ENCODE results near the gene MSH5. TPM values are rescaled to one million over a fixed set of nuclear protein-coding genes. Genes with fewer than 3 reads are reported as not detected.

The MSH5 gene
- total and polyA plus RNA-seq, 2 of the 13 experiments (the other 11 are each of a cell fraction or from before 2014, with no cell fraction given): 10.2 to 38.7 TPM

DNA sequence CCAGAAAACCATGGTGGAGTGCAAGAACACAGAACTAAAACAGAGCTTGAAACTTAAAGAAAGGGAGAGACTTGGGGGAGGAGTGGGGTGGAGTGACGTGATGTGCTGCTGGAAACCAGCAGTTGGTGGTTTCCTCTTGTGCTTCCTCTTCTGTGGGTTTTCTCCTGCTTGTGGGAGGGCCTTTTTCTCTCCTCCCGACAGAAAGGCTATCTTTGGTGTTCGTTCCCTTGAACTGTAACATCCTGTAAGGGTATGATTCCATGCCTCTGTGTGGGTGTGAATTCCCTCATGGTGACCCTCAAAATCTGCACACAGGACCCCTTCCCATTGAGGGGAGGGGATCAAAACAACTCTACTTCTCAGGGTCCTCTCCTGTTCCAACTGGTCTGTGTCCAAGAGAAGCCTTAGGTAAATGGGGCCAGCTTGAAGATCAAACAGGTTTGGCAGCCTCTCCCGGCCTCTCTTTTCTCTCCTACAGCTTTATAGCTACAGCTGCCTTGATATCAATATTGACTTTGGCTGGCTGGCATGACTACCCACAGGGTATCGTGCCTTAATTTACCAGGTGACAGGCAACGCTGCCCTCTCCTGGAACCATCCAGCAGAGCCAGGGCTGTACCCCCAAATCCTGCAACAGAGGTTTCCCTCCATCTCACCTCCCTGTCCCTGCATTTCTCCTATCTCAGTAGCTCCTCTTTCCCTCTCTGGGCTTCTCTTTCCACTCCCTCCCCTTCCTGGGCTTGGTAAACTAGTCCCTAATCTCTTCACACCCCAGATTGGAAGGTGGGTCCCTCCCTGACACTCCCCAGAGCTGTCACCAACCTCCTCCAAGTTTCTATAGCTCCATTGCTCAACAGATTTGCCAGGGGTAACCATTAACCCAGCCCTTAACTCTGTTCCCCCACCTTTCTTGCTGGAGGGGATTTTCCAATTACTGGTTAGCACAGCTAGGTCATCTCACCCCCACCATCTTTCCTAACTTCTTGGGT, 1.5 kb upstream of the MSH5 start (continued):
- TF ChIP-seq, protein P1, sequence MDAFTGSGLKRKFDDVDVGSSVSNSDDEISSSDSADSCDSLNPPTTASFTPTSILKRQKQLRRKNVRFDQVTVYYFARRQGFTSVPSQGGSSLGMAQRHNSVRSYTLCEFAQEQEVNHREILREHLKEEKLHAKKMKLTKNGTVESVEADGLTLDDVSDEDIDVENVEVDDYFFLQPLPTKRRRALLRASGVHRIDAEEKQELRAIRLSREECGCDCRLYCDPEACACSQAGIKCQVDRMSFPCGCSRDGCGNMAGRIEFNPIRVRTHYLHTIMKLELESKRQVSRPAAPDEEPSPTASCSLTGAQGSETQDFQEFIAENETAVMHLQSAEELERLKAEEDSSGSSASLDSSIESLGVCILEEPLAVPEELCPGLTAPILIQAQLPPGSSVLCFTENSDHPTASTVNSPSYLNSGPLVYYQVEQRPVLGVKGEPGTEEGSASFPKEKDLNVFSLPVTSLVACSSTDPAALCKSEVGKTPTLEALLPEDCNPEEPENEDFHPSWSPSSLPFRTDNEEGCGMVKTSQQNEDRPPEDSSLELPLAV (CRISPR knock-in tag; conservative IDR thresholded peaks at IDR 0.05; ENCODE audit: low read depth): 0 out of 2 replicates have a peak, but pooled peaks have one; percentile 38
- peak; percentile 72; the same call in 1 of the 2 replicates for TF ChIP-seq ZNF510 (CRISPR knock-in tag; IDR thresholded peaks at IDR 0.05; ENCODE audit: low read depth)
- TF ChIP-seq PTBP1 (IDR thresholded peaks at IDR 0.05; ENCODE audit: low read depth, low read length, poor library complexity, severe bottlenecking): no peak
- no peak for TF ChIP-seq ZKSCAN1 (IDR thresholded peaks at IDR 0.05; ENCODE audit: low read length)
- peak in 1 of 2 experiments; percentile 90; a peak in 2 of 4 replicates for TF ChIP-seq EP300 (IDR thresholded peaks at IDR 0.05; ENCODE audit: low read depth in 2 of 2, low read length in 2 of 2)
- peak; percentile 82; the same call in 1 of the 2 replicates for TF ChIP-seq EP300 (CRISPR knock-in tag; IDR thresholded peaks at IDR 0.05; ENCODE audit: borderline replicate concordance)
- TF ChIP-seq, protein P2, sequence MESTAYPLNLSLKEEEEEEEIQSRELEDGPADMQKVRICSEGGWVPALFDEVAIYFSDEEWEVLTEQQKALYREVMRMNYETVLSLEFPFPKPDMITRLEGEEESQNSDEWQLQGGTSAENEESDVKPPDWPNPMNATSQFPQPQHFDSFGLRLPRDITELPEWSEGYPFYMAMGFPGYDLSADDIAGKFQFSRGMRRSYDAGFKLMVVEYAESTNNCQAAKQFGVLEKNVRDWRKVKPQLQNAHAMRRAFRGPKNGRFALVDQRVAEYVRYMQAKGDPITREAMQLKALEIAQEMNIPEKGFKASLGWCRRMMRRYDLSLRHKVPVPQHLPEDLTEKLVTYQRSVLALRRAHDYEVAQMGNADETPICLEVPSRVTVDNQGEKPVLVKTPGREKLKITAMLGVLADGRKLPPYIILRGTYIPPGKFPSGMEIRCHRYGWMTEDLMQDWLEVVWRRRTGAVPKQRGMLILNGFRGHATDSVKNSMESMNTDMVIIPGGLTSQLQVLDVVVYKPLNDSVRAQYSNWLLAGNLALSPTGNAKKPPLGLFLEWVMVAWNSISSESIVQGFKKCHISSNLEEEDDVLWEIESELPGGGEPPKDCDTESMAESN (CRISPR knock-in tag; conservative IDR thresholded peaks at IDR 0.05): peak; percentile 77
- TF ChIP-seq PPARG (CRISPR knock-in tag; conservative IDR thresholded peaks at IDR 0.05): peak; percentile 88
- peak; percentile 19; the same call in 1 of the 2 replicates for TF ChIP-seq DMAP1 (CRISPR knock-in tag; IDR thresholded peaks at IDR 0.05)
- no peak for TF ChIP-seq FOXA1 (IDR thresholded peaks at IDR 0.05)
- peak; percentile 85 for TF ChIP-seq FOXA1 (CRISPR knock-in tag; IDR thresholded peaks at IDR 0.05)
- peak; percentile 62; the same call in 1 of the 2 replicates for TF ChIP-seq ZMYM4 (CRISPR knock-in tag; IDR thresholded peaks at IDR 0.05)
- TF ChIP-seq, protein P3, sequence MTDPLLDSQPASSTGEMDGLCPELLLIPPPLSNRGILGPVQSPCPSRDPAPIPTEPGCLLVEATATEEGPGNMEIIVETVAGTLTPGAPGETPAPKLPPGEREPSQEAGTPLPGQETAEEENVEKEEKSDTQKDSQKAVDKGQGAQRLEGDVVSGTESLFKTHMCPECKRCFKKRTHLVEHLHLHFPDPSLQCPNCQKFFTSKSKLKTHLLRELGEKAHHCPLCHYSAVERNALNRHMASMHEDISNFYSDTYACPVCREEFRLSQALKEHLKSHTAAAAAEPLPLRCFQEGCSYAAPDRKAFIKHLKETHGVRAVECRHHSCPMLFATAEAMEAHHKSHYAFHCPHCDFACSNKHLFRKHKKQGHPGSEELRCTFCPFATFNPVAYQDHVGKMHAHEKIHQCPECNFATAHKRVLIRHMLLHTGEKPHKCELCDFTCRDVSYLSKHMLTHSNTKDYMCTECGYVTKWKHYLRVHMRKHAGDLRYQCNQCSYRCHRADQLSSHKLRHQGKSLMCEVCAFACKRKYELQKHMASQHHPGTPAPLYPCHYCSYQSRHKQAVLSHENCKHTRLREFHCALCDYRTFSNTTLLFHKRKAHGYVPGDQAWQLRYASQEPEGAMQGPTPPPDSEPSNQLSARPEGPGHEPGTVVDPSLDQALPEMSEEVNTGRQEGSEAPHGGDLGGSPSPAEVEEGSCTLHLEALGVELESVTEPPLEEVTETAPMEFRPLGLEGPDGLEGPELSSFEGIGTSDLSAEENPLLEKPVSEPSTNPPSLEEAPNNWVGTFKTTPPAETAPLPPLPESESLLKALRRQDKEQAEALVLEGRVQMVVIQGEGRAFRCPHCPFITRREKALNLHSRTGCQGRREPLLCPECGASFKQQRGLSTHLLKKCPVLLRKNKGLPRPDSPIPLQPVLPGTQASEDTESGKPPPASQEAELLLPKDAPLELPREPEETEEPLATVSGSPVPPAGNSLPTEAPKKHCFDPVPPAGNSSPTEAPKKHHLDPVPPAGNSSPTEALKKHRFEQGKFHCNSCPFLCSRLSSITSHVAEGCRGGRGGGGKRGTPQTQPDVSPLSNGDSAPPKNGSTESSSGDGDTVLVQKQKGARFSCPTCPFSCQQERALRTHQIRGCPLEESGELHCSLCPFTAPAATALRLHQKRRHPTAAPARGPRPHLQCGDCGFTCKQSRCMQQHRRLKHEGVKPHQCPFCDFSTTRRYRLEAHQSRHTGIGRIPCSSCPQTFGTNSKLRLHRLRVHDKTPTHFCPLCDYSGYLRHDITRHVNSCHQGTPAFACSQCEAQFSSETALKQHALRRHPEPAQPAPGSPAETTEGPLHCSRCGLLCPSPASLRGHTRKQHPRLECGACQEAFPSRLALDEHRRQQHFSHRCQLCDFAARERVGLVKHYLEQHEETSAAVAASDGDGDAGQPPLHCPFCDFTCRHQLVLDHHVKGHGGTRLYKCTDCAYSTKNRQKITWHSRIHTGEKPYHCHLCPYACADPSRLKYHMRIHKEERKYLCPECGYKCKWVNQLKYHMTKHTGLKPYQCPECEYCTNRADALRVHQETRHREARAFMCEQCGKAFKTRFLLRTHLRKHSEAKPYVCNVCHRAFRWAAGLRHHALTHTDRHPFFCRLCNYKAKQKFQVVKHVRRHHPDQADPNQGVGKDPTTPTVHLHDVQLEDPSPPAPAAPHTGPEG (CRISPR knock-in tag; IDR thresholded peaks at IDR 0.05): 0 out of 2 replicates have a peak, but pooled peaks have one; percentile 46
- peak; percentile 90 for TF ChIP-seq FOXA3 (CRISPR knock-in tag; IDR thresholded peaks at IDR 0.05)
- peak; percentile 58; the same call in 1 of the 2 replicates for TF ChIP-seq RCOR2 (CRISPR knock-in tag; IDR thresholded peaks at IDR 0.05)
- TF ChIP-seq TGIF2 (CRISPR knock-in tag; IDR thresholded peaks at IDR 0.05): peak; percentile 94
- peak; percentile 18; the same call in 1 of the 2 replicates for TF ChIP-seq HNF4G (IDR thresholded peaks at IDR 0.05; ENCODE audit: borderline replicate concordance, low read depth, low read length)
- TF ChIP-seq HNF4G (CRISPR knock-in tag; IDR thresholded peaks at IDR 0.05; ENCODE audit: borderline replicate concordance, low read depth): no peak; the same call in 1 of the 2 replicates
- TF ChIP-seq KDM2A (CRISPR knock-in tag; IDR thresholded peaks at IDR 0.05; ENCODE audit: borderline replicate concordance, low read depth): peak; percentile 49

Data from HepG2 (cell line).